Esophagus mucosa (tissue), 1 donor: ENCODE data around the gene REV1. TPM values are rescaled to one million over a fixed set of nuclear protein-coding genes. Genes with fewer than 3 reads are reported as not detected.

Experiments used
- ATAC-seq: fragments of 200-7000 bp; cut with Tn5 transposase; one replicate; pipeline ENCODE4 v1.9.1; 2020
- total RNA-seq: library from RNA; stranded (reverse); gene quantifications from one replicate; pipeline ENCODE4 v1.2.4, GENCODE V29; 2023
- donor health status: DM: yes; HTN: yes; CAD: no.

Gene REV1
- total RNA-seq, 1 donor from 2014 or later, result 26.0 TPM

DNA sequence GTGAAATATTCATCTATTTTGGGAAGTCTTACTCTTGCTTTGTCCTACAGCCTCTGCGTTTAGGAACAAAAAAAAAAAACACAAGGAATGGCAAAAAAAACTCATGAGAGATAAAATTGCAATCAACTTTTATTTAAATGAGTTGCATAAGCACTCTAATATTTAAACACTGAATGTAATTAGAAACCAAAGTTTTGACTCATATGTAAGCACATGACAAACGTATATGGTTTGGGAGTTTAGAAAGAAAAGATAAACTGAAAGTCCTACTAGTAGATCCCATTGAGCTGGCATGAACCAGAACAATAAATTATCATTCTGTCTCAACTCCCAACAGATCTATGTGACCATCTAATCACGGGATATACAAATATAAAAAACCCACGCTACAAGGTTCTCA lies 44.8 kb downstream of the REV1 start:
- no peak for ATAC-seq

DNA sequence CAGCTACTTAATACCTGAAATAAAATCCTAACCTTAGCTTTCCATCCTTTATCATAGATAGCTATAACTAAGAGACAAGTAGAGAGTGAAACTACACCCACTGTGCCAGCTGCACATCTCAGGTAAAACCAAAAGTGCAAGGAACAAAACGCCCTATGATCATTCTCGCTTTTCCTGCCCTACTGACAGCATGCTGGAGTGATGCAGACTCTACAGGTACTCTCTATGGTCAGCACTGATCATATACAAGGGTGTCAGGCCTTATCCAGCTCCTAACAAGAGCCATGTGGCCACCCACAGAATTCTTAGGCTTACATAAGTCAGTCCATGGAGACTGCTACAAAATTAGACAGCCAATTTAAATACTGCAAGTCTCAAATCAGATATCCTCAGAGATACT lies 45.6 kb downstream of the REV1 start:
- peak; percentile 18 for ATAC-seq

DNA sequence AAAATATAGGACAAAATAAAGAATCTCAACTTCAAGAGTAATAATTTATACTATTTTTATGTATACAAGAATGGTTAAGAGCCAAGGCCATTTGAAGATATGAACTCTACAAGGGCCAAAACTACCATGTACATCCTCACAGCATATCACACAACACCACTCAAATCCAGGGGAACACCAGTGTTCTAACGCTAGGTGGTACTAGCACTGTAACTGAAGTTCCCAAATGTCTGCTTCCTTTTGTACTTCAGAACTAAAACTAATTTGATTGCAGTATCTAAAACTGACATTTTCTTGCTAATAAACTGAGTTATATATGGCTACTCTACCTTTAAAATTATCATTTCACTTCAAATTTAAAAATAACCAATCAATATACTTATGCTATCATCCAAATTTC lies 47.0 kb downstream of the REV1 start:
- ATAC-seq, result no peak

DNA sequence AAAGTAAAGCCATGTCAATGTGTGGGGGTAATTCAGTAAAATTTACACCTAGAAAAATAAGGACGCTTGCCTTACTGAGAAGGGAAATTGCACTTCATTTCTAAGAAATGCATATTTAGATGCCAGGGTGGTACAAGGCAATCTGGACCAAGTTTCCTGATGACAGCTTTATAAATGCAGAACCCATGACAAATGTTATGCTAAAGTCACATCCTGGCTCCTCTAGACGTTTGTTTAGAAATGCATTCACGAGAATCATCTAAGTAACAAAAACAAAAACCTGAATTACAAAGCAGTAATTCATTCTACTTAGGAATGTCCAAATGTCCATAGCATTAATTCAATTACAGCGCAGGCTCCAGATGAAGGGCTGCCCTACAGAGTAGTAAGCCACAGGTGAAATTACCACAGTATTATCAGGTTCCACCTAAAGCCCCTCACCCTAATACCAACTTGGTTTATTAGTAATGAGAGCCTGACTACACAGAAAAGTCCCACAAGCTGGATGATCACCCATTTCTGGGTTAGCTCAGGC lies 49.8 kb downstream of the REV1 start:
- no peak for ATAC-seq

DNA sequence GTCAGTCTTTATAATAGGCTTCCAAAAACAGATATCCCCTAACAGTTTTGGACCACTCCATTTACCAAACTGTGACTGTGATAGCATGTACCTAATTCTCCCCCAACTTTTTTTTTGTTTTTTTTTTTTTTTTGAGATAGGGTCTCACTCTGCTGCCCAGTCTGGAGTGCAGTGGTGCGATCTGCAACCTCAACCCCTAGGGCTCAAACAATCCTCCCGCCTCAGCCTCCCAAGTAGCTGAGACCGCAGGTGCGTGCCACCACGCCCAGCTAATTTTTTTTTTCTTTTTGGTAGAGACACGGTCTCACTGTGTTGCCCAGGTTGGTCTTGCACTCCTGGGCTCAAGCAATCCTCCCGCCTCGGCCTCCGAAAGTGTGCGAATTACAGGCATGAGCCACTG lies 52.9 kb downstream of the REV1 start:
- no peak for ATAC-seq

DNA sequence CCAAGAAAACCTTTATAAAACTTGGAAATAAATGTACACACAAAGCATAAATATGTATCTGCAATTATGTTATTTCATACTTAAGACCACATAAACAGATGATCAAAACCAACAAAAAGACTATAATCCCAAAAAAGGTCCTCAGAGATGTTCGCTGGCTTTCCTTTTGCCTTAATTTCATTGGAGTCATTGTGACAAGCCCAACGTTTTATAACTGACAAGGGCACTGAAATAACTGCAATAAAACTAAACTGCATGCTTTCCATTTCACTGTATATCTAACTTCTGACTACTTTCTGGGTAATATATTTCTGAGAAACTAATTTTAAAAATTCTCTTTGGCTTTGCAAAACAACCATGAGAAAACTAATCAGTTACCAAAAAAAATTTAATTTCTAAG lies 56.5 kb downstream of the REV1 start:
- no peak for ATAC-seq

DNA sequence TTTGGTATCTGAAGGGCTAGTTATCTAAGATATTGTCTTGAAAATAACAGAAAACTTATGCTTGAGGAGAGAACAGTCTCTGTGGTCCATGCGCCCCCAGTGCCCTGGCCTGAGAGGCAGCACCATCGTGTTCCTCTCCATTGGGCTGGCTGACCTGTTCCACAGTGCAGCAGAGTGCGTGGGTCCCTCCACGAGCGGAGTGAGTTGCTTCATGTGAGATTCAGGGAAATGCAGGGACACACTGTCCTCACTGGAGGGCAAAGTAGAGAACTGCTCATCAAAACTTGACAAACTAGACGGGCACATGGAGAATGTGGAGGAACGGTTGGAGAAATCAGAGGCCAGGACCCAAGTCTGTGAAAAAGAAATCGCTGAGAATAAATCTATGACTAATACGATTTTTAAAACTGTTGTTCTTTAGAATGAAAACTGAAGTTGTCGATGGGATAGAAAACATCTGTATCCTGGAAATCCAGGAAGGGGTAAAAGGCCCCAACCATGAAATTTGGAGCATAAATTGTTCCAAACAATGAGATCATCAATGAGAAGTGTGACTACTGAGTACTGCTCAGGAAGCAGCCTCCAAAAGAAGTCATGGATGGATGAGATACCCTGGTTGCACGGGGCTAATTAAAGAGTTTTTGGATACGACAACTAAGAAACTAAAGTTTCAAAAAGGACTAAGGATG lies 58.1 kb downstream of the REV1 start:
- ATAC-seq, result no peak

DNA sequence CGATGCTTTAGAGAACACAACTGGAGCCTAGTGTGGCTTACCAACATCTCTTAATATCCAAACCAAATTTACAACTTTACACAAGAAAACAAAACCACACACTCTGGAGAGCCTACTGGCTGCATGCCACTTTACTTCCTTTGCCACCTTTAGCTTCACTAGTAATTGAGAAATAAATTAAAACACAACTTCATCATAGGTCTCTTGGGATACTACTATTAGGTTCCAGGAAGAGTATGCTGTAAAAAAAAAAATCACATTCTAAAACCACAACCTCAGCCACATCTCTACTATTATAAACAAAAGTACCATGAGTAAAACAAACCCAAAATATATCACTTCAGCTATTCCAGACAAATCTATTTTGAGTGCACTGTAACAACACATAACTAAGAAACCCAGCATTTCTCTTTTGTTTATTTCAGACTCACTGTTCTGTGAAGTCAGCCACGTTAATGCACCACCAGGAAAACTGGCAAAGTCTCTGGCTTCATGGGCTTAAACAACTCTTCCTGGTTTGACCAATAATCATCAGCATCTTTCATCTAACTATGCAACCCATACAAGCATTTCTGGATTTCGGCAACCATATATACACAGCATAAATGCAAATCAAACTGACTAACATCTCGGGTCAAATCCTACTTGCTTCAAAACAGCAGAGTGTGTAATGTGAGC lies 59.1 kb downstream of the REV1 start:
- peak; percentile 75 for ATAC-seq

DNA sequence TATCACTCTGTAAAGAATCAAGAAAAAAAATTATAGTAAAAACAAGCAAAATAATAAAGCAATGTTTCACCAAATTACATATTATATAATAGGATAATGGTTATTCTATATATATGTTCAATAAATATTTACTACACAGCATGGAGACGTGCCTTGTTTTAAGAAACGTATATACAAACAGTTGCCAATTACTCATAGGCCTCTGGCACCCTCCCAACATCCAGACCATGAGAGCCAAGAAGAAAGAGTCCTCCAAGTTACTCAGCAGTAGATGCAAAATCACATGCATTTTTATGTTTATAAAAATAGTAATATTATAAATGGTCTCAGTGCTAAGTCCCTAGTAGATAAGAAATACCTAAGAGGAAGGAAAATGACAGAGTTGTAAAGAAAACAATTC lies 64.8 kb downstream of the REV1 start:
- ATAC-seq, result no peak

DNA sequence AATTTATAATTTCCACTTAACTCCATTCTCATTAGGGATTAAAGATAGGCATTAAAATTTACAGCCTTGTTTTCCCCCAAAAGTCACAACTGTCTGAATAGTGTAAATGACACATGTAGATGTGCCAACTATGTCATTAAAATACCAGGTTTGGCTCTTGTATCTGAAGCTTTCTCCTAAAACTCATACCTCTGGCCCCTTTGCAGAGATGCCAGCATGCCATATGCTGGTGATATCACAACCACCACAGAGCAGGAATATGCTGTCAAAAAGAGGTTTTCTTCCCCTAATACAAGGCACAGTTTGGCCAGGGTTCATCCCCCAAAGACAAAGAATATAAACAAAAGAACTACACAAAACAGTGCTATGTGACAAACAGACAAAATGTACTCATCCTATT lies 65.4 kb downstream of the REV1 start:
- ATAC-seq, result no peak

DNA sequence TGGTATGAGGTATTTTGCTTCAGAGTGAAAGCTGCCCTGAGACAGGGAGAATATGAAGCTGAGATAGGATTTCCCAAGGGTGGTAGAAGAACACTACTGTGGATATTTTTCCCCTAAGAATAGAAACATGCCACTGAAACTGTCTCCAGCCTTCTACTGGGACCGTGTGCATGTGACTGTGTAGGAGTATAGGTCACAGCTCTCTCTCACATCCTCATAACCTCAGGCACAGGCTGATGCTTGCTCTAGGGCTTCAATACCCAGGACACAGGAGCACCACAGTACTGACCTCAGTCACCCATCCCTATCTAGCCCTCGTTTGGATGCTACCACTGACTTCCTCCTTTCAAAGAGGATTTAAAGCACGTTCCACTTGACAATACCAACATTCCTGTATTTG lies 67.2 kb downstream of the REV1 start:
- no peak for ATAC-seq

DNA sequence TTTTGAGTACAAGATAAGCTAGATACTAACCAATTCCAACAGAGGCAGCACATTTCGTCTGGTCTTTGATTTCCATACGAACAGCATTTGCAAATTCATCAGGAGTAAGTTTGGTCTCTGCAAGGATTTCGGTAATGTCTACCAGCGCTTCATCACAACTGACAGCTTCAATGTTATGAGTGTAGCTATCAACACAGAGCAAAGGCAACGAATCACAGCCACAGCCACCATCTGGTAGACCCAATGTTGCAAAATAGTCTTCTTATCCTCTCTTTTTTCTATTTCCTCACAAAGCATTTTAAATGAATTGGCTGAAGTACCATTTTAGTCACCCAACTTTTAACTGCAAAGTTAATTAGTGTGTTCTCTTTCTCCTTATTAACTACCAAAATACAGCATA lies 68.3 kb downstream of the REV1 start:
- ATAC-seq, result no peak

DNA sequence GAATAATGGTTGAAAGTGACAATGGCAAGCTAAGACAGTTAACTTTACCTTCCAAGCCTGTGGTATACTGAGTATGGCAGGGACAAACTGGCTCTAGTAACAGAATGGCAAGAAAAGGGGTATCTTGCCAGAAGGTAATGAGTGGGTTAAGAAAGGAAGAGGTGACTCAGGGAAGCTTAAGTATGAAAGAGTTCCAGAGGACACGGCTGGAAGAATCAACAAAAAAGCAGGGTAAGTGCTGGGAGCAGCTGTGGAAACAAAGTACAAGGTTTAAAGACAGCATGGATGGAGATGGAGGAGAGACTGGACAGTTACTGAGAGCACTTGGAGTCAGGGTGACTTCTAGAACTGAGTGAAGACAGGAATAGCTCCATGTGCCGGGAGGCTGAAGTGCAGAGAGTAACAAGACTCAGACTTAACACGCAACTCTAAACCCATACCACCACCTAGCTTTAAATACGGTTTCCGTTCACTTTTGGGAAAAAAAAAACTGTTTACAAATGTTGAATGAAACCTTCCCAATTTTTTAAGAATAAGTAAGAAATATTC lies 69.0 kb downstream of the REV1 start:
- no peak for ATAC-seq

DNA sequence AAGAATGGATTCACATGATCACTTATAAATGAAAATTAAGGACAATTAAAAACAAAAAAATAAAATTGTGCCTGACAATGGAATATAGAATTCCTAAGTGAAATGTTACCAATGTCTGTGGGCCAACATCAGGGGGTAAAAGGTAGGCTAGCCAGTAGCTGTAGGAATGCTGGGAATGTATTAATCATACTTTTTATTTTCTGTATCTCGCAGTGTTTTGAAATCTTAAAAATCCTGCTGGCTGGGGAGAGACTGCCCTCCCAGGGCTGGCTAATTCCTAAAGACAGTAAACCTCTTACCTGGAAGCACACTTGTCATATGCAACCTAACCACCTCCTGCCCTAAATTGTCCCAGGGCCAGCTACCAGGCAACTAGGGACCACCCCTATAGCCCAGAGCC lies 69.8 kb downstream of the REV1 start:
- ATAC-seq, result no peak

DNA sequence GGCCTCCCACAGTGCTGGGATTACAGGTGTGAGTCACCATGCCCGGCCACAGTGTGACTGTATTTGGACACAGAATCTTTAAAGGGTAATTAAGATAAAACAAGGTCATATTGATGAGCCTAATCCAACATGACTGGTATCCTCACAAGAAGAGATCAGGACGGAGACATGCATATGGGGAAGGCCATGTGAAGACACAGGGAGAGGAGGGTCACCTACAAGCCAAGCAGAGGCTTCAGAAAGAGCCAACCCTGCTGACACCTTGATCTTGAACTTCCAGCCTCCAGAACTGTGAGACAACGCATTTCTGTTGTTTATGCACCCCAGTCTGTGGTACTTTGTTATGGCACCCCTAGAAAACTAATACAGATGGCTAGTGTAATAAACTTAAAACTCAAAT lies 72.4 kb downstream of the REV1 start:
- no peak for ATAC-seq

DNA sequence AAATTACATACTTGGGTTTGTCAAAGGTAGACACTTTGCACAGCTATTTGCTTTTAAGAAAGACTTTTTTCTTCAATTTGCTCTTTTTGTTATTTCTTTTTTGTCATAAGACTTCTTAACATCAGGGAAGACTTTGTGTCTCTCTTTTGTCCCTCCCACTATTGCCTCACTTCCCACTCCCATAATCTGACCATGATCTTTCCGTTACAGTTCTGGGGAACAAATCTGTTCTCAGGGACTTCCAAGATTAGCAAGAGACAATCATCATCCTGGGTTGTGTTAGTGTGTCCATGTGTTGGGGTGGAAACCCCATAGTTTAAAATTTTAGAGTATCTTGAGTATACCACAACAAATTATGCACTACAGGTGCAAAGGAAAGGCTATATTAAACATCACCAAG lies 75.3 kb downstream of the REV1 start:
- no peak for ATAC-seq

DNA sequence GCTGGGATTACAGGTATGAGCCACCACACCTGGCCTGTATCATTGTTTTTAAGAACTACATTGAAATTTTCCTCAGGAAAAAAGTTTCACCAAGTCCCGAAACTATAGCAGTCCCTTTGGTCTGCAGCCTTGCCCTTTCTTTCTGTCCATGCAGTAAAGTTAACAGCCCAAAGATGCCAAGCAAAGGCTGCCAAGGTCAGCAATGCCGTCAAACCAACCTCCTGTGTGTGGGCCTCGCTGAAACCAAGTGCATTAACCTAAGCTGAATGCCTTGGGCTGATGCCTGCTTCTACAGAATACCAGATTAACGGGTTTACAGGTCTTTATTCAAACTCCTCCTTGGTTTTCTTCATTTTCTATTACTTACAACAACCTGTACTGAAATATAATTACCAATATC lies 79.5 kb downstream of the REV1 start:
- ATAC-seq, result no peak

DNA sequence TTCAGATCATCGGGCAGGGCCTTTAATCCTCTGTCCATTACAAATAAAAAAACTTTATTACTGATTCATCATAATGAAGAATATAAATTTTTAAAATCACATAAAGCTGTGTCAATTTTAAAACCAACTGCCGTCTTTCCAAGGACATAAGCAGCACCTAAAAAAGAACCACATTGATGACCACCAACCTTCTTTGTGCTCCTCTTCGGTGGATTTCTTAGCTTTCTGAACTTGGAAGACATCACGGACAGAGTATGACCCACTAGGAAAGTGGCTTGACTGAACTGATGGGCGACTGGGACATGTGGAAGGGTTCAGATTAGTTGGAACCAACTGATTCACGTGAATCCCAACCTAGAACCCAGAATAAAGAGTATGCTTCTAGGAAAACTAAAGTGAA lies 83.7 kb downstream of the REV1 start:
- no peak for ATAC-seq

DNA sequence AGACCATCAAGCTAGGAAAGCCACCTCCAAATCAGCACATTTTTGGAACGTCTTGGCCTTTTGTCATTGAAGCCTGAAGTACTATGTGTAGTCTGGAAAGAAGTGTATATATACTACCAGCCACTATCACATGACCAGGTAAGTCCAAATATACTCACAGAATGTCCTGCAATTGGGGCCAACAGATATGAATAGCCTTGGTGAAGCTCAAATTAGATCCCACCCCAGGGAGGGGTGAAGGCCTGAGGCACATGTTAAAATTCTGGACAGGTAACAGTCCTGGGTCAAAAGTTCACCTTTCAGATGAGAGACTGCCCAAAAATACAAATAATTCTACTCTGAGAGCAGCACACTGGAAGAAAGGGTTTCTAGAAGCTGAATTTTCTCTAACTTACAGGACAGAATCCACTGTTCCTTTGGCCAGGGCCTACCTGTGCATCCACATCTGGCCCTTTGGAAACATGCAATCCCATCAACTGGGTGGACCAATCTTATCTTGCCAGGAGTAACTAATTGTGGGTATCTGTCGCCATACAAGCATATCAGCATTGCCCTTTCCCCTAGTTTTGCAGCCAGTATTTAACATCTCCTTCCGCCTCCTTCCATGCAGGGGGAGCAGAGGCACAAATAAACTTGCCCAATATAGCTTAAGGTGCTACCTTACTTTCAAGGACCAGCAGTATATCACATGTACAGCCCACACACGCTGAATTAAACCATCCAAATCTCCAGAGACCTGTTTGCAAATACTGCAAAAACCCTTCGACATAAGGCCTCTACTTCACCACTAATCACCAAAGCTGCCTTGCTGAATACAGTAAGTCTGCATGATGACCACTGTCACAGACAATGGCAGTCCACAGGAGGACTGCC lies 84.8 kb downstream of the REV1 start:
- ATAC-seq, result peak; percentile 27

DNA sequence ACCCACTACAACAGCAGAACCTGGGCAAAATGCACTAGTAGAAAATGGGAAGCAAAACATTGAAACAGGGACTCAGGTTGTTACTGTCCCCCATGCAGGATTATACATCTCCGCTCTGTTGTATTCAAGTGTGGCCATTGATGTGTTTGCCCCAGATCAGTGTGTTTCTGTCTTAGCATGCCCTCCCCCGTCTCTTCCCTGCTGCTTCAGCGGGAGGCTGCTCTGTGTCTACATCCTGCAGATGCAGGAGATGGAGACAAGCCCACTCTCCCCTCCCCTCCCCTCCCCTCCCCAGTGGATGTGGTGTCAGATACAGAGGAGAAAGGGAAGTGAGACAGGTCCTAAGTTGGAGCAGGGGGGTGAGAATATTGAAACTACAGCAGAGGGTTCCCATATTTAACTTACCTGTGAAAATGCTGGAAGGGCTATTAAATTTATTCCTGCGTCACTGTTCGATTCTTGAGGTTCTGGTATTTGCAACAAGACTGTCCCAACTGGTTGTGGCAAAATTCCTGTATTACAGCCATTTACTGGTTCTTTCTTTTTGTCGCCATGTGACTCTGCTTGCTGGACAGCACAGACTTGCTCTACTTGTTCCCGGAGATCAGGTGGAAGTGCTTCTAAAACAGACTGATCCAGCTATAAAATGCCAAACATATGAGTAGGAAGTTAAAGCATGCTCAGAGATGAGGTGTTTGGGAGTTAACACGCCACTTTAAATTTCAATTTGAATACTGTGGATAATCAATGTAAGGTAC lies 85.6 kb downstream of the REV1 start:
- peak; percentile 94 for ATAC-seq

DNA sequence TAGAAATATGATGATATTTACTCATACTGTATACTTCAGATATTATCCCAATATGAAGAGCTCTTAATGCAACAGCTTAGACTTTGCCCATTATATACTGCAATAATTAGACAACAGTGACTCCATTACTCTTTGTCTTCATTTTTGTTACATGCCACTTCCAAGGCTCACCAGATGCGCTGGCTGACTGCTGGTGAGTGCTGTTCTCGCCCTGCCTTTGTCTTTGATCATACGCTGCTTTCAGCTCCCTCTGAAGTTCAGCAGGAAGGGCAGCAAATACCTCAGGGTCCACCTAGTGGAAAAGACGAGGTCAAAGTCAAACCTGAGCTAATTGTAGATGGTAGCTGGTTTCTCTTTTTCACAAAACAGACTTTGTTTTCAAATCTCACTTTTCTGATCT lies 86.3 kb downstream of the REV1 start:
- no peak for ATAC-seq

DNA sequence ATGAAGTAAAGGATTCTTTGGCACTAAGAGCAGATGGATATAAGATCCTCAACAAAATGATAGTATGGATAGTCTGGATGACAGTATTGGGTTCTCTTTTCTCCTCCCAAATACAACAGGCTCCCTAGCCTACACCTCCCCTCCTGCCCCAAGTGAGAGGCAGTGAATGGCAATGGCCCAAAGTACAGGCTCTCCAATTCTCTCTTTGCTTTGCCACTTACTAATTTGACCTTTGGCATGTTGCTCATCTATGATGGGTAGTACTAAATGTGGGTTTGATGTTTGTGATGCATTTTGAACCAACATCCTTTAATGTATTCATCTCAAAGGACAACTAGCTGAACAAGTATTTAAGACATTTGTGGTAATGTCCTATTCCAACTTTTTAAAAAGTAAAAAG lies 86.7 kb downstream of the REV1 start:
- ATAC-seq, result no peak
